NB4 (cell line): ENCODE data around the gene CCDC91.

Experiments
- DNase-seq: peaks from one replicate; pipeline ENCODE4 v3.0.0; 2010; ENCODE audit warnings: low read depth
- H3K4me3 ChIP-seq: one replicate; pipeline ENCODE4 v1.5.1; 2011; ENCODE audit warnings: mild to moderate bottlenecking, low read depth, low read length, moderate library complexity
- CTCF ChIP-seq: IDR thresholded peaks from one replicate; pipeline ENCODE4 v1.5.1; 2012; ENCODE audit warnings: low read depth, low read length
- MAX ChIP-seq: IDR thresholded peaks from 2 replicates; pipeline ENCODE4 v1.6.1; 2011; ENCODE audit warnings: low read depth, low read length
- MYC ChIP-seq: IDR thresholded peaks from 2 replicates; pipeline ENCODE4 v1.6.1; 2011; ENCODE audit warnings: low read depth, low read length
- POLR2A ChIP-seq: IDR thresholded peaks from 2 replicates; pipeline ENCODE4 v1.6.1; 2011; ENCODE audit warnings: mild to moderate bottlenecking; ENCODE audit not compliant: insufficient read length; ENCODE audit errors: extremely low read depth

The CCDC91 gene

DNA sequence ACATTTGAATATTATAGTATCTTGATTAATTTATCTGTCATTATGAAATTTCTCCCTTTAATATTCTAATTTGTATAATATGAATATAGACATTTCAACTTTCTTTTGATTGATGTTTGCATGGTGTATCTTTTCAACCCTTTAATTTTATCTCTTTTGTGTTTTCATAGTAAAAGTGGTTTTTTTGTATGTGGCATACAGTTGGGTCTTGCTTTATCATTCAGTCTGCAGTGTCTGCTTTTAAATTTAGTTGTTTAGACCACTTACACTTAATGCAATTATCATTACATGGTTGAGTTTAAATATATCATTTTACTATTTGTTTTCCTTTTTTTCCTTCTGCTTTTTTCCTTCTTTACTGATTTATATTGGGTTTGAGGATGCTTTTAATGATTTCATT lies 29.6 kb downstream of the CCDC91 start:
- no peak for DNase-seq

DNA sequence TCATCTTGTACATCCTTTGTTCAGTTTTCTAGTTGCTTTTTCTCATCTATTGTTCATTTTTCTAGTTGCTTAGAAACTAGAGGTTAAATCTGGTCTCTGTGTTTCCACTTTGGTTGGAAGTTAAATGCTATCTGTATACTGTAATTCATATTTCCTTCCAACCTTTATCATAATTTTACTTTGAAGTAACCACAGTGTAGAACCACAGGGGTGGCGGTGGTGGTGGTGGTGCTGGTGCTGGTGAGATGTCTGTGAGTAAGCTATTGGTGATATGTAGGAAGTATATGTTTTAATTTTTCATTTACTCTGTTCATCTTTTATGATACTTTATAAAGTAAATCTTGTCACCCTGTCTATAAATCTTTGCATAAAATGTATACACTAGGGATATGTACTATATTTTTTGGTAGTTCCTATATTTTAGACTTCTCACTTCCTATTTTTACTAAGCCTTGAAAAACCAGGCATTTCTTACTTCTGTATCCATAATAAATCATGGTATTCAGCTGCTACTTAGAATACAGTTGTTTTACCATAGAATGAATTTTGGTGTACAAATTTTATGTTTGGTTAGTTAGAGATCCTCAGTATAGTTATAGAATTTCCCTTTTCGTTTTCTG lies 31.9 kb downstream of the CCDC91 start:
- H3K4me3 ChIP-seq: no peak overlapping the region
- no peak for DNase-seq
- TF ChIP-seq CTCF (no peak), MYC (no peak), POLR2A (no peak), MAX (no peak)

More for the DNA sequence above, 29.6 kb downstream of the CCDC91 start:
- no peak overlapping the region for H3K4me3 ChIP-seq
- TF ChIP-seq MAX (no peak), MYC (no peak), CTCF (no peak), POLR2A (no peak)

DNA sequence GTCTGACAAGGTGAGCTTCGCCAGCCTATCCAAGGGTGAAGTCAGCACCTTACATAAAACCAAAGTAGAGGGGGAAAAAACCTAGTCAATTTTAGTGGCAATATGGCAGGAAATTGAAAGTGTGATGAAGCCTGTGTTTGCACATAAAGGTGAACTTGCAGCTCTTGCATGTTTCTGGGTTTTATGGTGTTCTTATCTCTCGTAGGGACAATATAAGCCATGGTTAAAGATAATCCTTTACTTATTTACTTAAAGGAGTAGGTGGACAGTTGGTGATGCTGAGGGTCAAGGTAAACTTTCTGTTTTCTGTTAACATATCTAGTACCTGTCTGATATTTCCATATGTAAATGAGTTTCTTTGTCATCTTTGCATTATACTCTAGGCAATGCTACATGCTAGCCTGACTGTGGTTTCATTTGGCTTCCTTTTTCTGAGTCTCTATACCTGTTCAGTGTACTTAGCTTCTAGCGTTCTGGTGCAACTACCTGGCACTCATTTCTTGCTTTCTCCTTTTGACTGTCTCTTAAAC lies 32.8 kb downstream of the CCDC91 start:
- TF ChIP-seq POLR2A (no peak), MAX (no peak), MYC (no peak)
- DNase-seq: no peak

DNA sequence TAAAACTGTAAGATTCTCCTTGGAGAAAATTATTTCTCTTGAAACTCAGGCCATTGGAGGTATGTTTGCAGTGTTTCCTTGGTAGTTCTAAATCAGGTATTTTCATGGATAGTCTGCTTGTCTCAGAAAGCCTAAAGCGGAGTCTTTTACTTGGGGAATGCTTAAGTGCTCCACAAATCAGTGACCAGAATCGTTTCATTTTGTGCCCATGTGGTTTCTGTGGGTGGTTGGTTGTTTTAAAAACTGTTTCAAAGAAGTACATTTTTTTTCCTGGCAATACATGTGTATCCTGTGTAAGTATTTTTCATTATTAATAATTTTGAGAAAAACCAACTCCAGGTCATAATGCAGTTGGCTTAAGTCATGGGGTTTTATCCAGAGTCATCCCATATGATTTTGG lies 33.6 kb downstream of the CCDC91 start:
- DNase-seq: no peak
- TF ChIP-seq POLR2A (no peak), CTCF (no peak), MYC (no peak), MAX (no peak)
- H3K4me3 ChIP-seq: no peak overlapping the region

More for the DNA sequence above, 32.8 kb downstream of the CCDC91 start:
- no peak overlapping the region for H3K4me3 ChIP-seq

GRCh38 chr12:28226705-28227104 lies 36.4 kb downstream of the CCDC91 start:
- no peak overlapping the region for H3K4me3 ChIP-seq
- no peak for DNase-seq
- TF ChIP-seq POLR2A: no peak
- TF ChIP-seq CTCF: no peak
- no peak for TF ChIP-seq MYC
- no peak for TF ChIP-seq MAX

- no peak for DNase-seq
- TF ChIP-seq MYC (no peak), CTCF (no peak), MAX (no peak), POLR2A (no peak)
- H3K4me3 ChIP-seq: no peak overlapping the region
These were observed 37.0 kb downstream of the CCDC91 start for GRCh38 chr12:28227251-28227650.
